Activated CD8-positive, alpha-beta memory T cell treated with anti-CD3 and anti-CD28 coated beads for 4 hours (primary cell): ENCODE measurements around the gene CFL1.

ENCODE experiments used
- DNase-seq, 2 donors: peaks; one replicate each; pipeline ENCODE4 v3.0.0-alpha.2; 2020; ENCODE audit warnings: low read depth in 2 of 2

The CFL1 gene

GRCh38 chr11:65869643-65870306, 11.8 kb upstream of the CFL1 start:
- DNase-seq = no peak

- no peak for DNase-seq
Measured at GRCh38 chr11:65868907-65869306, 10.9 kb upstream of the CFL1 start.

- DNase-seq = no peak
Measured at GRCh38 chr11:65868076-65868667, 10.2 kb upstream of the CFL1 start.

GRCh38 chr11:65867284-65868071, 9.5 kb upstream of the CFL1 start:
- no peak for DNase-seq

GRCh38 chr11:65866509-65867283, 8.7 kb upstream of the CFL1 start:
- no peak for DNase-seq

- no peak for DNase-seq
Measured at GRCh38 chr11:65865550-65866172, 7.7 kb upstream of the CFL1 start.

- DNase-seq = no peak
Measured at GRCh38 chr11:65864706-65865471, 6.9 kb upstream of the CFL1 start.

- DNase-seq = no peak
Measured at GRCh38 chr11:65863889-65864705, 6.1 kb upstream of the CFL1 start.

GRCh38 chr11:65862941-65863888, 5.2 kb upstream of the CFL1 start:
- no peak for DNase-seq

- no peak for DNase-seq
Measured at GRCh38 chr11:65862191-65862735, 4.3 kb upstream of the CFL1 start.

- no peak for DNase-seq
Measured at GRCh38 chr11:65861533-65862183, 3.7 kb upstream of the CFL1 start.

GRCh38 chr11:65861165-65861505, 3.2 kb upstream of the CFL1 start:
- no peak for DNase-seq

- peak; percentile 89 to 95 for DNase-seq
Measured at GRCh38 chr11:65860278-65861164, 2.5 kb upstream of the CFL1 start, which contains the start of gene MUS81. TSS of gene MUS81 (plus strand) at chr11:65860433. CDS start at chr11:65860754, 321 bp downstream.

- DNase-seq = no peak
Measured at GRCh38 chr11:65859812-65860277, 1.9 kb upstream of the CFL1 start.

- peak; percentile 96 for DNase-seq
Measured at GRCh38 chr11:65859095-65859811, 1.3 kb upstream of the CFL1 start.

- no peak for DNase-seq
Measured at GRCh38 chr11:65858681-65859087, 704 bp upstream of the CFL1 start.
